Neural crest cell (in vitro differentiated cells): Measurements from ENCODE around the gene PRDM16. TPM values are rescaled to one million over a fixed set of nuclear protein-coding genes. Genes with fewer than 3 reads are reported as not detected.

ENCODE experiments used
- DNase-seq: peaks from one replicate; pipeline ENCODE4 v3.0.0; 2021; ENCODE audit warnings: low read depth, mixed read lengths, low spot score
- H3K27ac Mint-ChIP-seq: one replicate; pipeline ENCODE4 v1.8.0; 2021; ENCODE audit warnings: mild to moderate bottlenecking, mixed read lengths; ENCODE audit not compliant: unreplicated experiment
- H3K27me3 Mint-ChIP-seq: 2 replicates; pipeline ENCODE4 v1.8.0; 2021; ENCODE audit warnings: low read depth, mild to moderate bottlenecking, mixed read lengths
- H3K36me3 Mint-ChIP-seq: 2 replicates; pipeline ENCODE4 v1.8.0; 2021; ENCODE audit warnings: low read depth, mild to moderate bottlenecking, mixed read lengths
- H3K4me1 Mint-ChIP-seq: 2 replicates; pipeline ENCODE4 v1.8.0; 2021; ENCODE audit warnings: mixed read lengths
- H3K4me3 Mint-ChIP-seq: one replicate; pipeline ENCODE4 v1.8.0; 2021; ENCODE audit warnings: mild to moderate bottlenecking, mixed read lengths
- H3K9me3 Mint-ChIP-seq: 2 replicates; pipeline ENCODE4 v1.8.0; 2021; ENCODE audit warnings: mixed read lengths
- total RNA-seq: library from RNA; stranded (reverse); gene quantifications from 2 replicates; pipeline ENCODE4 v1.2.1, GENCODE V29; 2021
- TF ChIP-seq, protein P1 (sequence below): fragments of 200-600 bp; sonication (generic); conservative IDR thresholded peaks from 2 replicates; pipeline ENCODE4 v1.5.0; 2021; ENCODE audit warnings: antibody characterized with exemption, mild to moderate bottlenecking

The PRDM16 gene
- total RNA-seq, 1 donor from 2014 or later: 11.7 TPM

DNA sequence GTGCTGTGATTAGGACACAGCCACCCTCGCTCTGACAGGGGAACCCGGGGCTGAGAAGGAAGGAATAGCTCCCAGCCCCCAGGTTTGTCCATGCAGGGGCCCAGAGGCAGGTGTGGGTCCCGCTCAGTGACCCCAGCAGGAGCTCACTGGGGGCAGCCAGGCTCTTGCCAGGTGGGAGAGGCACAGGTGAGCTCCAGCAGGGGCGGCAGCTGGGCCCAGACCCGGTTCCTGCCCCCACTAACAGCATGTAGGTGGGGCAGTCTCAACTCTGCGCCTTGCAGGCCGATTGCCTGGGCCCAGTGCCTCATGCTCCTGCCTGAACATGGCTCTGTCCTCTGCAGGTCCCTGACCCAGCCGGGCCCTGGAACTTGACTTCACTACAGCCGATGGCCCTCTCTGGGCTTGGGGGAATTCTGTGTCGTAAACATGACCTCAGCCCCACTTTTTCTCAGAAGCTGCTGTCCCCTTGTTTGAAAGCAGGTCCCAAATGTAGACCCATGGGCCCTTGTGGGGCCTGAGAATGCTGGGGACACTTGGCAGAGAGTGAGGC is 127.0 kb downstream of the PRDM16 start:
- Mint-ChIP-seq H3K27me3 (peaks cover 3% of the 10 kb centered on the region), H3K4me3 (no peak overlapping the region), H3K27ac (no peak overlapping the region), H3K4me1 (peaks cover 29% of the 10 kb centered on the region), H3K9me3 (no peaks in the 10 kb centered on the region), H3K36me3 (no peaks in the 10 kb centered on the region)
- TF ChIP-seq, protein P1, sequence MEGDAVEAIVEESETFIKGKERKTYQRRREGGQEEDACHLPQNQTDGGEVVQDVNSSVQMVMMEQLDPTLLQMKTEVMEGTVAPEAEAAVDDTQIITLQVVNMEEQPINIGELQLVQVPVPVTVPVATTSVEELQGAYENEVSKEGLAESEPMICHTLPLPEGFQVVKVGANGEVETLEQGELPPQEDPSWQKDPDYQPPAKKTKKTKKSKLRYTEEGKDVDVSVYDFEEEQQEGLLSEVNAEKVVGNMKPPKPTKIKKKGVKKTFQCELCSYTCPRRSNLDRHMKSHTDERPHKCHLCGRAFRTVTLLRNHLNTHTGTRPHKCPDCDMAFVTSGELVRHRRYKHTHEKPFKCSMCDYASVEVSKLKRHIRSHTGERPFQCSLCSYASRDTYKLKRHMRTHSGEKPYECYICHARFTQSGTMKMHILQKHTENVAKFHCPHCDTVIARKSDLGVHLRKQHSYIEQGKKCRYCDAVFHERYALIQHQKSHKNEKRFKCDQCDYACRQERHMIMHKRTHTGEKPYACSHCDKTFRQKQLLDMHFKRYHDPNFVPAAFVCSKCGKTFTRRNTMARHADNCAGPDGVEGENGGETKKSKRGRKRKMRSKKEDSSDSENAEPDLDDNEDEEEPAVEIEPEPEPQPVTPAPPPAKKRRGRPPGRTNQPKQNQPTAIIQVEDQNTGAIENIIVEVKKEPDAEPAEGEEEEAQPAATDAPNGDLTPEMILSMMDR: no peak
- no peak for DNase-seq

DNA sequence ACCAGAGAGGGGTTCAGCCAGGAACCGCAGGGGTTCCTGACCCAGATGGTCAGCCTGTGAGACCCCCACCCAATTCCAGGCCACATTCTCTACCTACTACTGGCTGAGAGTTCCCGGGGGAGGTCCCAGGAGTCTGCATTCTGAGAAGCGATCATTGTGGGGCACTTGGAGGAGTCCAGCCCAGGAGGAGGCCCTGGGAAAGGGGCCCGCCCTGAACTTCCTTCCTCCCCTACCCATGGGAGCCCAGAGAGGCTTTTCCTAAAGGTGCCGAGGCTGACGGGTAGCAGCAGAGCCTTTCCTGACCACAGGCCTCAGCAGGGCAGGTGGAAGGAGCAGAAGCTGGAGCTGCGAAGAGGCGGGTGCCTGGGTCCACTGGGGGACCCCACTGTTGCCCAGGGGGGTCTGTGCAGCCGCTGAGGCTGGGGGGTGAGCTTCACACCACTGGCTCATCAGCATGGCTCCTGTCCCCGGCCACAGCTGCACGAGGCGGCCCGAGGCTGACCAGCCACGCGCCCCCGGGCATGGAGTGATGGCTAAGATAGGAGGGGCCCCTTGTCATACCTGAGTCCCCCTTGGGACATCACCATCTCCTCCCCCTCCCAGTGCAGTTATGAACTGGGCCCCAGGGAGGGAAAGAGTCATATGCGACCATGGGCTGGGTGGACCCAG is 127.7 kb downstream of the PRDM16 start:
- TF ChIP-seq, protein P1: no peak
- DNase-seq: no peak
- no peak overlapping the region for H3K4me3 Mint-ChIP-seq
- no peaks in the 10 kb centered on the region for H3K36me3 Mint-ChIP-seq
- no peak overlapping the region for H3K27ac Mint-ChIP-seq
- peaks cover 3% of the 10 kb centered on the region for H3K27me3 Mint-ChIP-seq
- peaks cover 25% of the 10 kb centered on the region for H3K4me1 Mint-ChIP-seq
- no peaks in the 10 kb centered on the region for H3K9me3 Mint-ChIP-seq

DNA sequence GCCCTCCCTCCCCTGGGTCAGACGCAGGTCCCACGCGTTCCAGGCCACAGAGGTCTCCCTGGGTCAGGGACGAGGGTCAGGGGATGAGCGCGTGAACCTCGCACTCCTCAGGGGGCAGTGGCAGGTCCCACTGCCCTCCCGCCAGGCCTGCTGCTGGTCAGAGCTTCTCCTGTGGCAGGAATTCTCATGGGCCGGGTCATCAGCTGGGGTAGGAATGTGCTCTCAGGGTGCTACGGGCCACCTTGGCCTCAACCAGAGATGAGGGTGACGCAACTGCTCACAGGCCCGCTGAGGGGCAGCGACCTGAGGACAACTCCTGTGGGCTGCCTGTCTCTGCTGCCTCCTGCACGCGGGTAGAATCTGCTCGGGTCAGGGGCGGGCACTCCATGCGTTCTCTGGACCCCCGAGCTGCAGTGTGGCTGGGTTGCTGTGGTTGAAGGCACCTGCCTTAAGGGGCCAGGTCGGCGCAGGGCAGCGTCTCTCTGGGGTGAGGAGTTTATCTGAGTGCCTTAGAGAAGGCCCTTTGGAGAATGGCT is 128.8 kb downstream of the PRDM16 start:
- TF ChIP-seq, protein P1: no peak
- Mint-ChIP-seq H3K36me3 (no peaks in the 10 kb centered on the region), H3K9me3 (no peaks in the 10 kb centered on the region), H3K27me3 (peaks cover 1% of the 10 kb centered on the region), H3K4me1 (peaks cover 26% of the 10 kb centered on the region), H3K27ac (no peak overlapping the region), H3K4me3 (no peak overlapping the region)
- DNase-seq: no peak

DNA sequence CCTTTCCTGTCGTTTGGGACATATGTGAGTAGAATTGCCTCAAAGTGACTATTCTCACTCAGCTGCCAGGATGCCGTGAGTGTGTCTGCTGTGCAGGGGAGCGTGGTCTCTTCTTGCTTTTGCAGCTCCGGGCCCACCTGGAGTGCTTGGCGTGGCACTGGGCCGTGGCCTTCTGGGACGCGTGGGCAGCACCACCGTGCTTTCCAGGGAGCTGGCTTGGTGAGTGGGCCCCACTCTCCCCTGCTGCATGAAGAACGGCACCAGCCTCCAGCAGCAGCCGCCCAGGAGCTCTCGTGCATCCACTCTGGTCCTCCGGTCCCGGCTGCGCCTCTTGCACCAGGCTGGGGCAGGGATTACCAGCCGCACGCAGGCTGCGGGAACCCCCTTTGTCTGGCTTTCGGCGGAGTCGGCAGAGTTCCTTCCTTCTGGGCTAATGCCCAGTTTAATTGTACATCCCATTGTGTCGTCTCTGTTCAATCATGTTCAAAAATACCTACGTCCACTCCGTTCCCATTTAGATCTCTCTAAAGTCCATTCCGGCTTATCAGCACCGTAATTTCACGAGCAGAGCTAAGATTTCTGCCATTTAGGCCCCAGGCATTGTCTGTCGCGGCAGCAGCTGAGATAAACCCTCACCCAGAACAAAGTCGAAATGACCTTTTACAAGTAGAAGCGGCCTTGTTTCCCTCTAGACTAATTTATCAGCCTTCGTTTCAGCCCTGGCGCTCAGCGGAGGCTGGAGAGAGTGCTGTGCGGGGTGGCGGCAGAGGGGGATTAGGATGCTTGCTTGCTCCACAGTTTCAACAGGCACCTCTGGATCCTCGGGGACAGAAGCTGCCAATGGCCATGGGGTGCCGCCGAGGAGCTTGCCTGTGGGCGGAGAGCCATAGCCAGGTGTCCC is 129.6 kb downstream of the PRDM16 start:
- Mint-ChIP-seq H3K36me3 (no peaks in the 10 kb centered on the region), H3K4me3 (peak overlapping the region; percentile 26)

DNA sequence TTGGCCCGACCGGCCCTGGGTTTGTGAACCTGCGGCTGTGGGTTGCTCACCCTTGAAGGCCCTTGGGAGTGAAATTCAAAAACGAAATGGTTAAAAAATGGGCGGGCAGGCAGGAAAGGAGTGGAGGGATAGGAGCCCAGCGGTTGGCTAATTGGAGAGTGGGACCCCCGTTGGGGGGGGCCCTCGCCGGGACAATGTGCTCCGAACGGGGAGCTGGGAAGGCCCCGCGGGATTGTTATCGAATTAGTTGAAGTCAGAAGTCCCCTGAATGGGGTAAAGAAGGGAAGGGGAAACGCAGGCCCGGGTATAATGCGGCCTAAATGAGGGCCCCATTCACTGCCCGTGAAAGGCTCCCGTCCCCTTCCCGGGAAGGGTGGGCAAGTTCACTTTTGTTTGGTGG is 135.7 kb downstream of the PRDM16 start:
- Mint-ChIP-seq H3K36me3 (no peaks in the 10 kb centered on the region), H3K4me1 (peaks cover 44% of the 10 kb centered on the region), H3K27me3 (peaks cover 9% of the 10 kb centered on the region), H3K9me3 (no peaks in the 10 kb centered on the region), H3K4me3 (peak overlapping the region; percentile 64), H3K27ac (peak overlapping the region; percentile 88)
- TF ChIP-seq, protein P1: no peak
- DNase-seq: no peak

More for the DNA sequence above, 129.6 kb downstream of the PRDM16 start:
- DNase-seq: no peak
- peak overlapping the region; percentile 63 for H3K27ac Mint-ChIP-seq
- peaks cover 30% of the 10 kb centered on the region for H3K4me1 Mint-ChIP-seq
- no peaks in the 10 kb centered on the region for H3K9me3 Mint-ChIP-seq
- no peaks in the 10 kb centered on the region for H3K27me3 Mint-ChIP-seq
- TF ChIP-seq, protein P1: no peak
